OCI-LY1 (cell line): Measurements from ENCODE around the gene FZR1.

ENCODE experiments used
- EZH2 ChIP-seq: fragments of 200-600 bp; sonication (generic), shearing (Covaris generic); IDR thresholded peaks from 2 replicates; pipeline ENCODE4 v1.8.0; 2017; ENCODE audit warnings: borderline replicate concordance, mixed run types, mild to moderate bottlenecking, antibody characterized with exemption, low read length, moderate library complexity, mixed read lengths
- TF ChIP-seq, protein P1 (sequence below): fragments of 200-600 bp; sonication (generic), shearing (Covaris generic); IDR thresholded peaks from 2 replicates; pipeline ENCODE4 v1.5.1; 2017; ENCODE audit warnings: mild to moderate bottlenecking, antibody characterized with exemption, low read length, moderate library complexity, mixed read lengths

DNA sequence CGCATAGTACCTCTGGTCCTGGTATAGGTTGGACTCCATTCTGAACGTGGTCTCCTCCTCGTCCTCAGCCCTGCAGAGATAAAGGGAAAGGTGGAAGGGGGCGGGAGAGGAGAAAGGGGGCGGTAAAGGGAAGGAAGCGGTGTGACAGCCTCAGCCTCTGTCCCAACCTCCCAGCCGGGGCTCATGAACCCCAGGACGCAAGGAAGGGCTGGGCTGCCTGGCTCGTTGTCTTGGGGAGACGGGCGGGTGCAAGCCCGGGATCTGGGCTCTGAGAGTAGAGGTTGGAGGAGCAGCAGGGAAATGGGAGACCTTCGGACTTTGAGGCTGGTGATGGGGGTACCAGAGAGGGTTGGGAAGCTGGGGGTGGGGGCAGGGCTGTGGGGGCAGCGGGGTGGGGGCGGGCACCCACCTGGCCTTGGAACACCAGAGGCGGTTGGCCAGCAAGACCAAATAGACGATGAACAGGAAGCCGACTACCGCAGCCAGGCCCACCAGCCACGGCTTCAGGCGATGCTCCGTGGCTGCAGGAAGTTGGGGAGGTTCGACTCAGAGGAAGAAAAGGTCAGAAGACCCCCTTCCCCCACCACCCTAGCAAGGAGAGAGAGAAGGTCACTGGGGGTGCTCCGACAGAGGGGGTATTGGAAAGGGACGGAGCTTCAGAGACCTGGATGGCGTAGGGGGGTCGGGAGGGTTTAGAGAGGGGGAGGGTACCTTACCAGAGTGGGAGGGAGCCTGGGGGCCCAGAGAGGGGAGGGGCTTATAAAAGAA is 27.5 kb upstream of the FZR1 start:
- TF ChIP-seq, protein P1, sequence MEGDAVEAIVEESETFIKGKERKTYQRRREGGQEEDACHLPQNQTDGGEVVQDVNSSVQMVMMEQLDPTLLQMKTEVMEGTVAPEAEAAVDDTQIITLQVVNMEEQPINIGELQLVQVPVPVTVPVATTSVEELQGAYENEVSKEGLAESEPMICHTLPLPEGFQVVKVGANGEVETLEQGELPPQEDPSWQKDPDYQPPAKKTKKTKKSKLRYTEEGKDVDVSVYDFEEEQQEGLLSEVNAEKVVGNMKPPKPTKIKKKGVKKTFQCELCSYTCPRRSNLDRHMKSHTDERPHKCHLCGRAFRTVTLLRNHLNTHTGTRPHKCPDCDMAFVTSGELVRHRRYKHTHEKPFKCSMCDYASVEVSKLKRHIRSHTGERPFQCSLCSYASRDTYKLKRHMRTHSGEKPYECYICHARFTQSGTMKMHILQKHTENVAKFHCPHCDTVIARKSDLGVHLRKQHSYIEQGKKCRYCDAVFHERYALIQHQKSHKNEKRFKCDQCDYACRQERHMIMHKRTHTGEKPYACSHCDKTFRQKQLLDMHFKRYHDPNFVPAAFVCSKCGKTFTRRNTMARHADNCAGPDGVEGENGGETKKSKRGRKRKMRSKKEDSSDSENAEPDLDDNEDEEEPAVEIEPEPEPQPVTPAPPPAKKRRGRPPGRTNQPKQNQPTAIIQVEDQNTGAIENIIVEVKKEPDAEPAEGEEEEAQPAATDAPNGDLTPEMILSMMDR = no peak
- no peak for TF ChIP-seq EZH2
